ENCODE measurements around the gene EPC2. TPM values are rescaled to one million over a fixed set of nuclear protein-coding genes. Genes with fewer than 3 reads are reported as not detected.

The EPC2 gene
- total RNA-seq, 1 experiment from 2014 or later, result 33.4 TPM

- intact Hi-C loops (cut with micrococcal nuclease), result no loop called here
- no TSS peak for BruUV-seq (replicated peaks)
- H3K27ac Mint-ChIP-seq (ENCODE audit: low read depth, unreplicated experiment), result no peak overlapping the region
- peaks cover 24% of the 10 kb centered on the region for H3K4me1 Mint-ChIP-seq (ENCODE audit: insufficient read depth, unreplicated experiment)
- ChIA-PET CTCF (no interaction called here), POLR2A (no interaction called here)
- no peak for DNase-seq (ENCODE audit: unreplicated experiment)
- TF ChIP-seq CTCF (IDR thresholded peaks at IDR 0.05; ENCODE audit: unreplicated experiment), result no peak
- H3K9me3 Mint-ChIP-seq (ENCODE audit: unreplicated experiment), result no peaks in the 10 kb centered on the region
- no peak overlapping the region for H3K4me3 Mint-ChIP-seq (ENCODE audit: unreplicated experiment)
- no peaks in the 10 kb centered on the region for H3K27me3 Mint-ChIP-seq (ENCODE audit: insufficient read depth, unreplicated experiment)
- peaks cover 10% of the 10 kb centered on the region for H3K36me3 Mint-ChIP-seq (ENCODE audit: insufficient read depth, unreplicated experiment)
These were observed 77.6 kb downstream of the EPC2 start for GRCh38 chr2:148721991-148722777.

GRCh38 chr2:148725564-148725963 lies 81.0 kb downstream of the EPC2 start:
- no TSS peak for BruUV-seq (replicated peaks)
- no peaks in the 10 kb centered on the region for H3K27me3 Mint-ChIP-seq (ENCODE audit: insufficient read depth, unreplicated experiment)
- no peak for DNase-seq (ENCODE audit: unreplicated experiment)
- ChIA-PET CTCF (no interaction called here), POLR2A (no interaction called here)
- no peak overlapping the region for H3K4me3 Mint-ChIP-seq (ENCODE audit: unreplicated experiment)
- no peaks in the 10 kb centered on the region for H3K9me3 Mint-ChIP-seq (ENCODE audit: unreplicated experiment)
- H3K4me1 Mint-ChIP-seq (ENCODE audit: insufficient read depth, unreplicated experiment), result peaks cover 24% of the 10 kb centered on the region
- intact Hi-C loops (cut with micrococcal nuclease), result no loop called here
- H3K27ac Mint-ChIP-seq (ENCODE audit: low read depth, unreplicated experiment), result no peak overlapping the region
- no peak for TF ChIP-seq CTCF (IDR thresholded peaks at IDR 0.05; ENCODE audit: unreplicated experiment)
- H3K36me3 Mint-ChIP-seq (ENCODE audit: insufficient read depth, unreplicated experiment), result peaks cover 16% of the 10 kb centered on the region

GRCh38 chr2:148726228-148726627 lies 81.7 kb downstream of the EPC2 start:
- ChIA-PET CTCF (no interaction called here), POLR2A (no interaction called here)
- Mint-ChIP-seq H3K9me3 (ENCODE audit: unreplicated experiment) (no peaks in the 10 kb centered on the region), H3K4me1 (ENCODE audit: insufficient read depth, unreplicated experiment) (peaks cover 23% of the 10 kb centered on the region), H3K4me3 (ENCODE audit: unreplicated experiment) (no peak overlapping the region), H3K36me3 (ENCODE audit: insufficient read depth, unreplicated experiment) (peaks cover 16% of the 10 kb centered on the region), H3K27ac (ENCODE audit: low read depth, unreplicated experiment) (no peak overlapping the region), H3K27me3 (ENCODE audit: insufficient read depth, unreplicated experiment) (no peaks in the 10 kb centered on the region)
- TF ChIP-seq CTCF (IDR thresholded peaks at IDR 0.05; ENCODE audit: unreplicated experiment), result no peak
- no TSS peak for BruUV-seq (replicated peaks)
- intact Hi-C loops (cut with micrococcal nuclease), result no loop called here
- DNase-seq (ENCODE audit: unreplicated experiment), result no peak

GRCh38 chr2:148730085-148730484 lies 85.5 kb downstream of the EPC2 start:
- no TSS peak for BruUV-seq (replicated peaks)
- H3K4me3 Mint-ChIP-seq (ENCODE audit: unreplicated experiment), result no peak overlapping the region
- no peaks in the 10 kb centered on the region for H3K27me3 Mint-ChIP-seq (ENCODE audit: insufficient read depth, unreplicated experiment)
- H3K27ac Mint-ChIP-seq (ENCODE audit: low read depth, unreplicated experiment), result no peak overlapping the region
- H3K4me1 Mint-ChIP-seq (ENCODE audit: insufficient read depth, unreplicated experiment), result peaks cover 5% of the 10 kb centered on the region
- no peaks in the 10 kb centered on the region for H3K9me3 Mint-ChIP-seq (ENCODE audit: unreplicated experiment)
- H3K36me3 Mint-ChIP-seq (ENCODE audit: insufficient read depth, unreplicated experiment), result peaks cover 6% of the 10 kb centered on the region
- intact Hi-C loops (cut with micrococcal nuclease), result no loop called here
- no peak for DNase-seq (ENCODE audit: unreplicated experiment)
- CTCF ChIA-PET, result no interaction called here
- POLR2A ChIA-PET, result no interaction called here
- TF ChIP-seq CTCF (IDR thresholded peaks at IDR 0.05; ENCODE audit: unreplicated experiment), result no peak

All from MCF 10A (cell line).